ENCODE data around the gene ZNF605.
"Not testable (repeated sequence)": the region's sequence is repeated elsewhere in the genome, so short reads cannot be mapped to it uniquely, and the experiment has no call there.

ZNF605 gene

DNA sequence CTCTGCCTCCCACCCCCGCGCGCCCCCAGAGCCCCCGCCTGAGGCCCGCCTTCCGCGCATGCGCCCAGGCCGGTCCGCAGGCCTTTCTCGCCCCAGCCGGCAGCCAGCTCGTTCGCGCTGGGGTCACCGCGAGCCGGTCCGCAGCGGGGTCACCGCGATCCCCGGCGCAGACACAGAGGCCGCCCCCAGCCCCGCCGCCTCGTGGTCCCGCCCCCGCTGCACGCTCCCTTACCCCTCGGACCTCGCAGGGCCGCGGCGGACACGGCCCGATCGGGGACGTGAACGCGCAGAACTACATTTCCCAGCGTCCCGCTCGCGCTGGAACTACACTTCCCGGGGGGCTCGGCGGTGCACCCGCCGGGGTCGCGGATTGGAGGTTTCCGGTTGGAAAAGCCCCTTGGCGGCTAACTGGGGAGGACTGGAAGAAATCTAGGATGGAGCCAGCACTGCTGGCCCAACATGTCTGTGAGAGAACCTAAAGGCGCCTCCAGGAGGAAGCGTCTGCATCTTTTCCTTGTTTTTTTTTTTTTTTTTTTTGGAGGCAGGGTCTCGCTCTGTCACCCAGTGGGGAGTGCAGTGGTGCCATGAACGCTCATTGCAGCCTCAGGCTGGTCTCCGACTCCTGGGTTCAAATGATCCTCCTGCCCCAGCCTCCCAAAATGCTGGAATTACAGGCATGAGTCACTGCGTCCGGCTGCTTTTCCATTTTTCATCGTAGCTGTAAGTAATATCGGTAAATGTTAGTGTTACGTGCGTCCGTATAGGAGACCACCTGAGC, at the start of gene ZNF605:
ZNF605 (minus strand) TSS at position 296 of the 778 bp plus-strand sequence. CDS start 10,671 bp downstream, outside the sequence.
- H3K27ac ChIP-seq (ENCODE audit: low read length), result no peak within 1 kb of the TSS
- no peaks in the 10 kb centered on the region for H3K27me3 ChIP-seq (ENCODE audit: insufficient read depth, low read length)
- H3K36me3 ChIP-seq (ENCODE audit: insufficient read depth, low read depth, low read length), result no peaks in the 10 kb centered on the region
- no peak within 1 kb of the TSS for H3K9ac ChIP-seq (ENCODE audit: low read depth, low read length)
- peak within 1 kb of the TSS; percentile 71 for H3K4me3 ChIP-seq (ENCODE audit: low read length)
- H3K4me1 ChIP-seq (ENCODE audit: insufficient read depth, low read length), result no peaks in the 10 kb centered on the region
- peaks cover 87% of the 10 kb centered on the region for H3K9me3 ChIP-seq (ENCODE audit: insufficient read depth, low read depth, low read length)

DNA sequence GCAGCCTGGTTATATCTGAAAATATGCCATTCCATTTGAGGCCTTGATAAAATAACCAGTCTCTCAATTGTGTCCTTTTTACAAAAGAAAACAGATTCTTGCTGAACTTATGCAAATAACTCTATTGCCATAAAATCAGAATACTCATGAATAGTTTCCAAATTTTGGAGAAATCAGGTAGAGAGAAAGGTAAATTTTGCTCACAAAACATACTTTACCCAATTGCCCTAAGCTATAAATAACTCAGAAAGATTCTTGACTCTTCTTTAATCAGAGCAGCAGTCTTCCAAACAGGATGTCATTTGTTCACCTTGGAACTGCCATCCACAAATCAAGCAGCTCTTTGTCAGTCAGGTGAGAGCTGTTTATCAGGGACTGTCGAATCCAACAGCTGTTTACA, 42.6 kb upstream of the ZNF605 start:
- H3K27ac ChIP-seq (ENCODE audit: low read length), result no peak overlapping the region
- peaks cover 11% of the 10 kb centered on the region for H3K36me3 ChIP-seq (ENCODE audit: insufficient read depth, low read depth, low read length)
- peaks cover 92% of the 10 kb centered on the region for H3K9me3 ChIP-seq (ENCODE audit: insufficient read depth, low read depth, low read length)
- H3K9ac ChIP-seq (ENCODE audit: low read depth, low read length), result no peak overlapping the region
- no peaks in the 10 kb centered on the region for H3K27me3 ChIP-seq (ENCODE audit: insufficient read depth, low read length)
- no peaks in the 10 kb centered on the region for H3K4me1 ChIP-seq (ENCODE audit: insufficient read depth, low read length)
- no peak overlapping the region; the same call in 1 of the 2 replicates for H3K4me3 ChIP-seq (ENCODE audit: low read length)

DNA sequence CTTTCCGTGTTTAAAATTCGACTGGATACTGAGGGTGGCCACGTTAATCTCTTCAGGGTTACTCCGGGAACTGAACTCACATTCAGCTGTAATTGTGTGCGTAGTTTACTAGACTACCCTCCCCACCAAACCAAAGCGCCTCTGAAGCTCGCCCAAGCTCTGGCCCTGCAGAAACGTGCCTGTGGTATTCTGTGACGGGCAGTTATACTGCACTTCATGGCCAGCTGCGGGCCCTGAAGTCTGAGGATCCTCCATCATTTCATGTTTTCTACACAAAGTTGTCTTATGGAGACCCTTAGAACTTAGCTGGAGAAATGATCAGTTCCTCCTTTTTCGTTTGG, 30.7 kb upstream of the ZNF605 start:
- peak overlapping the region; percentile 80 for H3K4me3 ChIP-seq (ENCODE audit: low read length)
- H3K36me3 ChIP-seq (ENCODE audit: insufficient read depth, low read depth, low read length), result peaks cover 9% of the 10 kb centered on the region
- H3K9ac ChIP-seq (ENCODE audit: low read depth, low read length), result peak overlapping the region; percentile 83; the same call in 1 of the 2 replicates
- H3K27ac ChIP-seq (ENCODE audit: low read length), result no peak overlapping the region
- H3K27me3 ChIP-seq (ENCODE audit: insufficient read depth, low read length), result no peaks in the 10 kb centered on the region
- no peaks in the 10 kb centered on the region for H3K4me1 ChIP-seq (ENCODE audit: insufficient read depth, low read length)
- H3K9me3 ChIP-seq (ENCODE audit: insufficient read depth, low read depth, low read length), result peaks cover 68% of the 10 kb centered on the region

DNA sequence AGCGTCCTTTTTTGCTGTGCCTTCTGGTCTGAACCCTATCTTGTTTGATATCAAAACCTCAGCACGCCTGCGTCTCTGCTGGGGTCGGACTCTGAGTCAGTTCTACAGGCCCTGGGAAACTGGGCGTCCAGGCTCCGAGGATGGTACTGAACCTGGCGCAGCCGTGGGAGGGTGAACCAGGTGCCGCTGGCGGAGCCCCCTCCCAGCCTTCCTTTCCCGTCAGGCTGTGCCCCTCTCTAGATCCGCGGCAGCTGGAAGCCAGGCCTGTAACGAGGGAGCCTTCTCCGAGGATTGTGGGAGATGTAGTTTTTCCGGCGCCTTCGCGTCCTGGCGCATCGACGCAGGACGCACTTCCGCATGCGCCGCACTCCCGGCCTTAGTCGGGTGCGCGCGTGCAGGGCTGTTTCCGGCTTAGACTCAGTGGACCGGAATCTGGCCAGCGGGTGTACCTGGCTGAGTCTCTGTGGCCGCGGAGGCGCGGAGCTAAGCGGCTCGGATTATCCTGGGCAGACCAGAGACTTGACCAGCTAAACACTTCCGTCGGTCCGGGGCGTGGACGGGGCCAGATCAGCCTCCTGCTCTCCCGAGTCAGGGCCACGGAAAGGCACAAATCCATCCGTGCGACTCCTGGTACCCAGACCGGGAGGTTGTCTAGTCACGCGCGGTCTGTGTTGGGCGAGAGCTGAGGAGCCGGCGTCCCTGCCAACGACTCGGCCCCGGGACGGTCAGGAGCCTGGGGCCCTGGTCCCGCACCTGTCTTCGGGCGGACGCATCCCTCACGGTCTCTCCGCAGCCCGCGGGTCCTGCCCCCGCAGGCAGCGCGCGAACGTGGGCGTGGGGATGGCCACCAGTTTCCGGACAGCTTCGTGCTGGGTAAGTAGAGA, 30.1 kb upstream of the ZNF605 start, which contains the start of gene ZNF26:
ZNF26 (plus strand) TSS at position 367 of the 884 bp plus-strand sequence; CDS start at position 841, 474 bp downstream.
- Histone ChIP-seq H3K36me3 (ENCODE audit: insufficient read depth, low read depth, low read length) (peaks cover 9% of the 10 kb centered on the region), H3K27ac (ENCODE audit: low read length) (no peak within 1 kb of the TSS), H3K9me3 (ENCODE audit: insufficient read depth, low read depth, low read length) (peaks cover 72% of the 10 kb centered on the region), H3K4me1 (ENCODE audit: insufficient read depth, low read length) (no peaks in the 10 kb centered on the region), H3K4me3 (ENCODE audit: low read length) (peak within 1 kb of the TSS; percentile 80), H3K9ac (ENCODE audit: low read depth, low read length) (peak within 1 kb of the TSS; percentile 83; the same call in 1 of the 2 replicates), H3K27me3 (ENCODE audit: insufficient read depth, low read length) (no peaks in the 10 kb centered on the region)

- H3K9me3 ChIP-seq (ENCODE audit: insufficient read depth, low read depth, low read length), result peaks cover 88% of the 10 kb centered on the region
- not testable (repeated sequence) for H3K27ac ChIP-seq (ENCODE audit: low read length); H3K27me3 ChIP-seq (ENCODE audit: insufficient read depth, low read length); H3K36me3 ChIP-seq (ENCODE audit: insufficient read depth, low read depth, low read length); H3K4me1 ChIP-seq (ENCODE audit: insufficient read depth, low read length); H3K9ac ChIP-seq (ENCODE audit: low read depth, low read length); H3K4me3 ChIP-seq (ENCODE audit: low read length)
These were observed 20.8 kb upstream of the ZNF605 start for GRCh38 chr12:132976870-132977269.

- Histone ChIP-seq H3K4me1 (ENCODE audit: insufficient read depth, low read length) (no peaks in the 10 kb centered on the region), H3K27ac (ENCODE audit: low read length) (no peak overlapping the region), H3K9me3 (ENCODE audit: insufficient read depth, low read depth, low read length) (peaks cover 83% of the 10 kb centered on the region), H3K27me3 (ENCODE audit: insufficient read depth, low read length) (no peaks in the 10 kb centered on the region), H3K4me3 (ENCODE audit: low read length) (no peak overlapping the region), H3K36me3 (ENCODE audit: insufficient read depth, low read depth, low read length) (no peaks in the 10 kb centered on the region), H3K9ac (ENCODE audit: low read depth, low read length) (no peak overlapping the region)
These were observed 16.3 kb upstream of the ZNF605 start for GRCh38 chr12:132972374-132972773.

DNA sequence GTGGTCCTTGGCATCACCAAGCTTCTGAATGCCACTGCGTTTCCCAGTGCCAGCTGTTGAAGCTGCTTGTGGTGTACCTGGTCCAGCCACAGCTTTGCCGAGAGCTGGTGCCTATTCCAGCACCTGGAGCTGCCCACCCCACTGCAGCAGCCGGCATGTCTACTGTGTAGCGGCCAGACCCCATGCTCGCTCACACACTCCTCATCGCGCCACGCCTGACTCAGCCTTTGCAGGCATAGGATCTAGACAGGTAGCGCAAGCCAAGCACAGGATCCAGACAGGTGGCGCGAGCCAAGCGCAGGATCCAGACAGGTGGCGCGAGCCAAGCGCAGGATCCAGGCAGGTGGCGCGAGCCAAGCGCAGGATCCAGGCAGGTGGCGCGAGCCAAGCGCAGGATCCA, 11.6 kb upstream of the ZNF605 start:
- Histone ChIP-seq H3K4me1 (ENCODE audit: insufficient read depth, low read length) (no peaks in the 10 kb centered on the region), H3K4me3 (ENCODE audit: low read length) (no peak overlapping the region), H3K27ac (ENCODE audit: low read length) (no peak overlapping the region), H3K9me3 (ENCODE audit: insufficient read depth, low read depth, low read length) (peaks cover 79% of the 10 kb centered on the region), H3K27me3 (ENCODE audit: insufficient read depth, low read length) (no peaks in the 10 kb centered on the region), H3K9ac (ENCODE audit: low read depth, low read length) (no peak overlapping the region), H3K36me3 (ENCODE audit: insufficient read depth, low read depth, low read length) (no peaks in the 10 kb centered on the region)

GRCh38 chr12:132966676-132967415, 10.7 kb upstream of the ZNF605 start:
- H3K4me3 ChIP-seq (ENCODE audit: low read length), result no peak overlapping the region
- no peaks in the 10 kb centered on the region for H3K4me1 ChIP-seq (ENCODE audit: insufficient read depth, low read length)
- H3K36me3 ChIP-seq (ENCODE audit: insufficient read depth, low read depth, low read length), result no peaks in the 10 kb centered on the region
- no peak overlapping the region for H3K9ac ChIP-seq (ENCODE audit: low read depth, low read length)
- peaks cover 70% of the 10 kb centered on the region for H3K9me3 ChIP-seq (ENCODE audit: insufficient read depth, low read depth, low read length)
- H3K27ac ChIP-seq (ENCODE audit: low read length), result no peak overlapping the region
- no peaks in the 10 kb centered on the region for H3K27me3 ChIP-seq (ENCODE audit: insufficient read depth, low read length)

DNA sequence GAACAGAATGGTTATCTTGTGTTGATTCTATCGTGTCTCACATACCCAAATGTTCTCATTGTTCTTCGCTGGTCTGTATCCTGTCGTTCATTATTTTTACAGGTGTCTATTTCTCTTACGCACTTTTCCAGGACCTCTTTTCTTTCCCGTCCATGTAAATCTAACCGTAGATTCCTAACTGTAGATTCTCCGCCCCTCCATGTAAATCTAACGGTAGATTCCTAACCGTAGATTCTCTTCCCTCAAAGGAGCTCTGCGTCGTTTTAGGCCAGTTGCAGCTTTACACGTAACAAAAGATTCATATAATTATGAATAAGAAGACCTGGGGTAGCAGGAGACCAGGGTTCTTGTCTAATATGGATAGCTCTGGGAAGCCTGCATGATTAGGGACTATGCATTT, 9.7 kb upstream of the ZNF605 start:
- Histone ChIP-seq H3K36me3 (ENCODE audit: insufficient read depth, low read depth, low read length) (no peaks in the 10 kb centered on the region), H3K4me1 (ENCODE audit: insufficient read depth, low read length) (no peaks in the 10 kb centered on the region), H3K27ac (ENCODE audit: low read length) (no peak overlapping the region), H3K4me3 (ENCODE audit: low read length) (no peak overlapping the region), H3K27me3 (ENCODE audit: insufficient read depth, low read length) (no peaks in the 10 kb centered on the region), H3K9me3 (ENCODE audit: insufficient read depth, low read depth, low read length) (peaks cover 72% of the 10 kb centered on the region), H3K9ac (ENCODE audit: low read depth, low read length) (no peak overlapping the region)

GRCh38 chr12:132963947-132964346, 7.8 kb upstream of the ZNF605 start:
- peaks cover 75% of the 10 kb centered on the region for H3K9me3 ChIP-seq (ENCODE audit: insufficient read depth, low read depth, low read length)
- H3K9ac ChIP-seq (ENCODE audit: low read depth, low read length); H3K36me3 ChIP-seq (ENCODE audit: insufficient read depth, low read depth, low read length); H3K4me3 ChIP-seq (ENCODE audit: low read length); H3K27ac ChIP-seq (ENCODE audit: low read length); H3K27me3 ChIP-seq (ENCODE audit: insufficient read depth, low read length); H3K4me1 ChIP-seq (ENCODE audit: insufficient read depth, low read length): not testable (repeated sequence)

DNA sequence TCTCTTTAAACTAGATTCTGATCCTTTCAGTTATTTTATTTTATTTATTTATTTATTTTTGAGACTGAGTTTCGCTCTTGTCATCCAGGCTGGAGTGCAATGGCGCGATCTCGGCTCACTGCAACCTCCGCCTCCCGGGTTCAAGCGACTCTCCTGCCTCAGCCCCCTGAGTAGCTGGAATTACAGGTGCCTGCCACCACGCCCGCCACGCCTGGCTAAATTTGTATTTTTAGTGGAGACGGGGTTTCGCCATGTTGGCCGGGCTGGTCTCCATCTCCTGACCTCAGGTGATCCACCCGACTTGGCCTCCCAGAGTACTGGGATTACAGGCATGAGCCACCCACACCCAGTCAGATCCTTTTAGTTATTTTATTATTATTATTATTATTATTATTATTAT, 5.7 kb upstream of the ZNF605 start:
- H3K27ac ChIP-seq (ENCODE audit: low read length); H3K36me3 ChIP-seq (ENCODE audit: insufficient read depth, low read depth, low read length); H3K9ac ChIP-seq (ENCODE audit: low read depth, low read length); H3K27me3 ChIP-seq (ENCODE audit: insufficient read depth, low read length); H3K4me3 ChIP-seq (ENCODE audit: low read length); H3K4me1 ChIP-seq (ENCODE audit: insufficient read depth, low read length): not testable (repeated sequence)
- H3K9me3 ChIP-seq (ENCODE audit: insufficient read depth, low read depth, low read length), result peaks cover 71% of the 10 kb centered on the region
